Measurements from ENCODE around the gene TRAPPC3. TPM values are rescaled to one million over a fixed set of nuclear protein-coding genes. Genes with fewer than 3 reads are reported as not detected.

TRAPPC3 gene
- total RNA-seq, 1 experiment from 2014 or later = 86.6 TPM

- no peaks in the 10 kb centered on the region for H3K27me3 ChIP-seq (replicated peaks; ENCODE audit: insufficient read depth, low read depth, low read length, poor library complexity)
- no peak overlapping the region for H3K27ac ChIP-seq (ENCODE audit: low read depth, low read length, poor library complexity, severe bottlenecking)
- intact Hi-C loops (cut with micrococcal nuclease; ENCODE audit: unreplicated experiment) = no loop called here
- POLR2A ChIA-PET (ENCODE audit: low non-redundant PET) = no interaction called here
- BruUV-seq (replicated peaks) = no TSS peak
- no peaks in the 10 kb centered on the region for H3K9me3 ChIP-seq (ENCODE audit: low read depth, low read length, poor library complexity, severe bottlenecking)
- DNase-seq (ENCODE audit: low spot score) = no peak
- no peaks in the 10 kb centered on the region for H3K4me1 ChIP-seq (ENCODE audit: insufficient read depth, low read length, poor library complexity, severe bottlenecking)
- H3K4me3 ChIP-seq (ENCODE audit: low read depth, low read length, poor library complexity, severe bottlenecking) = no peak overlapping the region
- peaks cover 65% of the 10 kb centered on the region for H3K36me3 ChIP-seq (ENCODE audit: insufficient read depth, low read length, poor library complexity, severe bottlenecking)
- CTCF ChIA-PET = no interaction called here
- no peak for TF ChIP-seq EZH2 (IDR thresholded peaks at IDR 0.05; ENCODE audit: borderline replicate concordance, low read depth, low read length, poor library complexity, severe bottlenecking)
- no peak for TF ChIP-seq CTCF (conservative IDR thresholded peaks at IDR 0.05; ENCODE audit: low read depth, low read length)
Observed at GRCh38 chr1:36179220-36179600, 29.9 kb upstream of the TRAPPC3 start.

GRCh38 chr1:36178471-36179219 lies 29.4 kb upstream of the TRAPPC3 start:
- H3K27ac ChIP-seq (ENCODE audit: low read depth, low read length, poor library complexity, severe bottlenecking) = no peak overlapping the region
- no peaks in the 10 kb centered on the region for H3K9me3 ChIP-seq (ENCODE audit: low read depth, low read length, poor library complexity, severe bottlenecking)
- no peaks in the 10 kb centered on the region for H3K27me3 ChIP-seq (replicated peaks; ENCODE audit: insufficient read depth, low read depth, low read length, poor library complexity)
- ChIA-PET CTCF (no interaction called here), POLR2A (ENCODE audit: low non-redundant PET) (no interaction called here)
- H3K4me3 ChIP-seq (ENCODE audit: low read depth, low read length, poor library complexity, severe bottlenecking) = no peak overlapping the region
- H3K36me3 ChIP-seq (ENCODE audit: insufficient read depth, low read length, poor library complexity, severe bottlenecking) = peaks cover 71% of the 10 kb centered on the region
- no peak for DNase-seq (ENCODE audit: low spot score)
- intact Hi-C loops (cut with micrococcal nuclease; ENCODE audit: unreplicated experiment) = no loop called here
- H3K4me1 ChIP-seq (ENCODE audit: insufficient read depth, low read length, poor library complexity, severe bottlenecking) = no peaks in the 10 kb centered on the region
- no TSS peak for BruUV-seq (replicated peaks)
- TF ChIP-seq EZH2 (IDR thresholded peaks at IDR 0.05; ENCODE audit: borderline replicate concordance, low read depth, low read length, poor library complexity, severe bottlenecking) = no peak
- no peak for TF ChIP-seq CTCF (conservative IDR thresholded peaks at IDR 0.05; ENCODE audit: low read depth, low read length)

- Histone ChIP-seq H3K36me3 (ENCODE audit: insufficient read depth, low read length, poor library complexity, severe bottlenecking) (peaks cover 79% of the 10 kb centered on the region), H3K9me3 (ENCODE audit: low read depth, low read length, poor library complexity, severe bottlenecking) (no peaks in the 10 kb centered on the region), H3K27ac (ENCODE audit: low read depth, low read length, poor library complexity, severe bottlenecking) (no peak overlapping the region), H3K27me3 (replicated peaks; ENCODE audit: insufficient read depth, low read depth, low read length, poor library complexity) (no peaks in the 10 kb centered on the region), H3K4me3 (ENCODE audit: low read depth, low read length, poor library complexity, severe bottlenecking) (no peak overlapping the region), H3K4me1 (ENCODE audit: insufficient read depth, low read length, poor library complexity, severe bottlenecking) (no peaks in the 10 kb centered on the region)
- CTCF ChIA-PET = interaction anchor here (0.6 kb wide), 1 partner anchor 28 kb away, joined by 6 read pairs; the partner anchor contains the start of gene TRAPPC3
- BruUV-seq (replicated peaks) = no TSS peak
- no peak for DNase-seq (ENCODE audit: low spot score)
- intact Hi-C loops (cut with micrococcal nuclease; ENCODE audit: unreplicated experiment) = no loop called here
- TF ChIP-seq EZH2 (IDR thresholded peaks at IDR 0.05; ENCODE audit: borderline replicate concordance, low read depth, low read length, poor library complexity, severe bottlenecking) = no peak
- no peak for TF ChIP-seq CTCF (conservative IDR thresholded peaks at IDR 0.05; ENCODE audit: low read depth, low read length)
- POLR2A ChIA-PET (ENCODE audit: low non-redundant PET) = no interaction called here
Observed at GRCh38 chr1:36177589-36178431, 28.5 kb upstream of the TRAPPC3 start.
